HG02623 (cell line): ENCODE results near the gene GFPT2.
A peak's percentile ranks its signal among the peaks of the same experiment; 100 is the strongest.
"Not testable (repeated sequence)": the region's sequence is repeated elsewhere in the genome, so short reads cannot be mapped to it uniquely, and the experiment has no call there.

Source experiments
- ATAC-seq: cut with Tn5 transposase; IDR thresholded peaks from one replicate; pipeline ENCODE4 v1.9.1; 2021; ENCODE audit warnings: moderate library complexity; ENCODE audit not compliant: unreplicated experiment

Gene GFPT2

GRCh38 chr5:180311216-180311615, 41.9 kb downstream of the GFPT2 start:
- no peak for ATAC-seq

- no peak for ATAC-seq
Measured at GRCh38 chr5:180306796-180307195, 46.3 kb downstream of the GFPT2 start.

DNA sequence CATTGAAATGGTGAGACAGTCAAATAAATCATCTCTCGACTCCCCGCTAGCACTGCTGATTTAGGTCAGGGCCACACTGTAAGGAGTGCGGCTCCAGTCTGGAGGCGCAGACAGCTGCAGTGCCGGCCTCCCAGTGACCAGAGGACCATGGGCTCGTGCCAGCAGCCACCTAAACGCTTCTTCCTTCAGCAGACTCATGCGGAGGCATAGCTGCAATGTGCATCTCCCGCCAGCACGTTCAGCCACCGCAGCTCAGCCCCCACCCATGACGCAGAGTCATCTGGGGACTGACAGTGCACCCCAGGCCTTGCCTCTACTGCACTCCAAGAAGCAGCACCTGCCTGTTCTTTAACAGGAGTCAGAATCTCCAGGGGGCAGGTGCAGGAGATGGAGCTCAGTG, 47.7 kb downstream of the GFPT2 start:
- no peak for ATAC-seq

DNA sequence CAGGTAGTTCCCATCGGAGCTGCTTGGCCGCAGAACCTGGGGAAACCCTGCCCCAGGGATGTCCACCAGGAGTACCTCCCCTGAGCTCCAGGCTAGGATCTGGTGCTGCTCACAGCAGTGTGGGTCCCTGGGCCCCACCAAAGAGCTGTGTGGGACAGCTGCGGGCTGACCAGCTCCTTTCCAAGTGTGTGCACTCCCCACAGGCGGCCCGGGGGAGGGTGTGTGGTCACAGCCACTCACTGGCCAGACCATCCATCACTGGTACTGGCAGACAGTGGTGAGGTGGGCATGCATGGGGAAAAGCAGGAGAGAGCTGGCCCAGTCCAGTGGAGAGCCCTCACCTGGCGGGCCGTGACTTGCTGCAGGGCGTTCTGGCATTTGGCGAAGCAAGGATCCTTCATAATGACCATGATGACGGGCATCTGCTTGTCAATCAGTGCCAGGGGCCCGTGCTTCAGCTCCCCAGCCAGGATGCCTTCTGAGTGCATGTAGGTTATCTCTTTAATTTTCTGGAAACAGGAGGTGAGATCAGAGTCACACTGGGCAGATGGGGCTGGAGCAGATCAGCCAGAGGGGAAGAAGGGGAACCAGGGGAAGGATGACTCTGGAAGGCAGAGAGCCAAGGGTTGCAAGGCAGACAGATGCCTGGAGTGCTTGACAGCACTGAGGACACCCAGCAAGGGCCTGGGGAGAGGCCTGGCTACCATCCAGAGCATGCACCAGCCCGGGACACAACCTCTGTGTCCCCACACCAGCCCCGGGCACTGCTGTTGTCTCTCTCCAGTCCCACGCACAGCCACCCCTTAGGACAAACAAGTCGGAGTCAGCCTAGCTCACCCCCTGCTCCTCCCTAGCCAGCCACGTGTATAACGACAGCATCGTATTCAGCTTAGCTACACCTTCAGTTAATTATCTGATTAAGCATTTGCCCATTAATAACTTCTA, 48.4 kb downstream of the GFPT2 start:
- no peak for ATAC-seq

GRCh38 chr5:180304016-180304292, 49.2 kb downstream of the GFPT2 start:
- no peak for ATAC-seq

DNA sequence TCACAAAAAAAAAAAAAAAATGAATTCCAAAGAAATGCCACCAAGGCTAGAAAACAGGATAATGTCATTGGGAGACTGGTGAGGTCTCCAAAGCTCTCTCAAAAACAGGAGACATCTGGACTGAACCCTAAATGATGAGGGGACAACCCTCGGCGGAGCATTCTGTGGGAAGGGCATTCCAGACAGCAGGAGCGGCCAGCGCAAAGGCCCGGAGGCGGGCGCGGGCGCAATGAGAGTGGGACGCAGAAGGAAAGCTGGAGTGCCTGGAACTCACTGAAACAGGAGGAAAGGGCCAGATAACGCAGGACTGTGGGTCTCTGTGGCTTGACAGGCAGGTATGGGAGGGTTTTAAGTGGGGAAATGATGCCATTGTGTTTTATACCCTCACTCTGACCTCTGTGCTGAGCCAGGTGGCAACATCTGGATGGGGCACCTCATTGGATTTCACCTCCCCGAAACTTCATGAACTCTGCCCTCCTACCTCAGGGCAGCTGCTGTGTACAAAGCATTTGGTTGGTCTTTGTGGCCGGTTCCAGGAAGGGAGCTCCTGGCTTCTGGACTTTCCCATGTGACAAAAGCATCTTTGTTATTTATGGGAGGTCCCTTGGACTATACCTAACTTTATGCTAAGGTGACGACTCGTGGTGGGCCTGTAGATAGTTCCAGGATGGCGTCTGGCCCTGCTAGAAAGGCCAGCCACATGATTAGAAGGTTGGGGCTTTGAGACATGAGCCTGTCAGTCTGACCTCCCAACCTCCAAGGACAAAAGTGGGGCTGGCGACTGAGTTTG, 49.7 kb downstream of the GFPT2 start:
- ATAC-seq, result no peak

GRCh38 chr5:180302256-180302655, 50.9 kb downstream of the GFPT2 start:
- no peak for ATAC-seq

- ATAC-seq, result no peak
Measured at GRCh38 chr5:180301253-180301652, 51.9 kb downstream of the GFPT2 start.

DNA sequence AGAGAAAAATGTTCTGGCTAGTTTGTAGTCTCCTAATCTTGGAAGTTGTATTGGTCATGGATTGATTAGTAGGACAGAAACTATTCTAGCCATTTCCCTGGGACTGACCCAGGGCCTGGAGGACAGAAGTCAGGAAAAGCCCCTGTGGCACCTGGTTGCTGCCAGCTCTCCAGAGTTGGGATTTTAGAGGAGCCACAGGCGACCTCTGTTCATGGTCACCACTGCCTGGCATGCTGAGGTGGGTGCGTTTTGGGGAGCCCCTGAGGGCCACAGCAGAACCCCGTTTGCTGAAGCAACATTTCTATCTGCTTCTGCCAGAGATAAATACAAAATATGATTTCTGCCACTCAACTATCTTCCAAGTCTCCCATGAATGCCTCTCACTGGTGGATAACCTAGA, 53.6 kb downstream of the GFPT2 start:
- no peak for ATAC-seq

GRCh38 chr5:180299014-180299413, 54.1 kb downstream of the GFPT2 start:
- not testable (repeated sequence) for ATAC-seq

DNA sequence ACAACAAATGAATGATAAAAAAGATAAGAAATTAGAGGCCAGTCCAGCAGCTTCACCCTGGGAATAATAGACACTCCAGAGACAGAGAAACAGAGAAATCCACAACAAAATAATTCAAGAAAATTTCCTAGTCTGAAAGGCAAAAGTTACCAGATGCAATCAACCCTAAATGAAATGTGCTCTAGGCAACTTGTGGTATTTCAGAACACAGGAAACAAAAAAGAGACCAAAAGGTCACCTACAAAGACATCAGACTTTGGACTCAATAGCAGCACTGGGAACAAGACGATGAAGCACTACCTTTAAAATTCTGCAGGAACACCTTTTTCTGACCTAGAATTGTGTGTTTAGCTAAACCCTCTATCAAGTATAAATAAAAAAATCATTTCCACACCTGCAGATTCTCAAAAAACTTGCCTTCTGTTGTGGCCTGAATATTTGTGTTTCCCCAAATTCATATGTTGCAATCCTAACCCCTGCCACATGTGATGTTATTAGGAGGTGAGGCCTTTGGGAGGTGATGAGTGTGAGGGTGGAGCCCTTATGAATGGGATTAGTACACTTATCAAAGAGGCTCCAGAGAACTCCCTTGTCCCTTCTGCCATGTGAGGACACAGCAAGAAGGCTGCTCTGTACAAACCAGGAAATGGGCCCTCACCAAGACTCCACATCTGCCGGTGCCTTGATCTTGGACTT, 55.4 kb downstream of the GFPT2 start:
- ATAC-seq, result no peak

DNA sequence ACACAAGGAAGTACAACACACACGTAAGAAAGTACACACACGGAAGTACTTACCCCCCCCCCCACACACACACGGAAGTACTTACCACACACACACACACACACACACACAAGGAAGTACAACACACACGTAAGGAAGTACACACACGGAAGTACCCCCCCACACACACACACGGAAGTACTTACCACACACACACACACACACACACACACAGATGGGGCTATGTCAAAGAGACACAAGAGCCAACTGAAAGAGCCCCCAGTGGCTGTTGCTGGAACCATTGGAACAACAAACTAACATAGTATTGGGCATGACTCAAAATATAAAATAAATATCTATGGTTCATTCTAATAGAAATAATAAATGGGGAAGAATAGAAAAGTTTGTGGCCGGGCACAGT, 56.4 kb downstream of the GFPT2 start:
- ATAC-seq, result no peak

DNA sequence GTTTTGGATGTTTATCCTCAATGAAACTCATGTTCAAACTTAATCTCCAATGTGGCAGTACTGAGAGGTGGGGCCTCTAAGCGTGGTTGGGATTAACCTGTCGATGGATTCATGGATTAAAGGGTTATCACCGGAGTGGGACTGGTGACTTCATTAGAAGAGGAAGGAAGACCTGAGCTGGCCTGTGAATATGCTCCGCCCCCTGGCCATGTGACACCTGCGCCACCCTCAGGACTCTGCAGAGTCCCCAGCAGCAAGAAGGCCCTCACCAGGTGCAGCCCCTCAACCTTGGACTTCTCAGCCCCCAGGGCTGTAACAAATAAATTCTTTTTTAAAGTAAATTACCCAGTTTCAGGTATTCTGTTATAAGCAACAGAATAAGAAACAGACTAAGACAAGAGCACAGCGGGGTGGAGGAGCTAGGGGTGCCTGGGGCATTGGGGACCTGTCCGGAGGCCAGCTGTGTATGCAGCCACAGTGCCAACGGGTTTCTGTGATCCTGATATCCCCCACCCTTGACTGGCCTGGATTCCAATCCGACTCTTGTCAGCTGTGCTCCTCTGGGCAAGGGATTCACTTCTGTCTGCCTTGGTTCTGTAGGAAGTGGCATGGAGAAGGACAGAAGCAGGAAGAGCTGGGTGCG, 58.1 kb downstream of the GFPT2 start:
- ATAC-seq, result no peak

DNA sequence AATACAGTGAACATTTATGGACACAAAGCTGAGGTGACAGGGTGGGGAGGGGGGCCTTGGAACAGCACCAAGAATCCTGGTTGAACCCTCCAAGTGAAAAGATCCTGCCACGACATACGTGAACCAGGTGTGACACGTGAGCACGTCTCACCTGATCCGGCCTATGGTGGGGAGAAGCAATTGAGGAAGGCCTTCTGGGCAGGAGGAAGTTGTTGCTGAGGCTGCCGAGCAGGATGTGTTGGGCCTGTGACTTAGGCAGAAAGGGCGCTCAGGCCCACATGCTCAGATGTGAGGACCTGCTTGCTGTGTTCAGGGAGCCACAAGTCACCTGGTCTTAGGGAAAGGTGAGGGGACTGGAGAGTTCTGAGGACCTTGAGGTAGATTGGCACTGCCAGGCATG, 58.7 kb downstream of the GFPT2 start:
- no peak for ATAC-seq

- peak; percentile 81 for ATAC-seq
Measured at GRCh38 chr5:180291943-180292831, 60.9 kb downstream of the GFPT2 start, which contains the start of gene MAPK9. TSS of gene MAPK9 (minus strand) at chr5:180292083. CDS start at chr5:180280561, 11,522 bp downstream.

DNA sequence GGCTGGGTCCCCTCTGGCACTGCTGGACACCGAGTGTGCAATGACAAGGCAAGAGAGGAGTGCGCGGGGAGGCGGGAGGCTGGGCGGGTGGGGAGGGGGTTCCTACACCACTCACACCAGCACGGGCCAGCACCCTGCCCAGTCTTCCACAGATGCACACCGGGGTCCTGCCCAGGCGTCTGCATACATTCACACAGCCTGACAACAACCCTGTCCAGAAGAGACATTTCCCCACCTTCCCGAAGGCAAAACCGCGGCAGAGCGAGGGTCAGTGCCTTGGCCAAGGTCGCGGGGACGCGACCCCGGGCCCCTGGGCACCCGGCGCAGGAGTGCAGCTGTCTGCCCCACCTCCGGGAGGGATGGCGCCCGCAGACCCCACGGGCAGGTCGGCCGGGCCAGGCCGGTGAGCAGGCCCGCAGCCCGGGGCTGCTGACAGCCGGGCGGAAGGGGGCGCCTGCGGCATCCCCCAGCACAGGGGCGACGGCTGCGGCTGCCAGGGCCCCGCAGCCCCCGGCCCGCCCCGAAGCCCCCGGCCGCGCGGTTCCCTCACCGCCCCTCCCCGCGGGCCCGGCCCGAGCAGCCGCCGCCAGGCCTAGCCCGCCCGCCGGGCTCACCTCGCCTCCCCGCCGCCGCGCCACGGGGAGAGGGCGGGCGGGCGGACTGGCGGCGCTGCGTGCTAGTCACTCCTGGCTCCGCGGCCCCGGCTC, 61.7 kb downstream of the GFPT2 start:
- peak; percentile 26 for ATAC-seq

DNA sequence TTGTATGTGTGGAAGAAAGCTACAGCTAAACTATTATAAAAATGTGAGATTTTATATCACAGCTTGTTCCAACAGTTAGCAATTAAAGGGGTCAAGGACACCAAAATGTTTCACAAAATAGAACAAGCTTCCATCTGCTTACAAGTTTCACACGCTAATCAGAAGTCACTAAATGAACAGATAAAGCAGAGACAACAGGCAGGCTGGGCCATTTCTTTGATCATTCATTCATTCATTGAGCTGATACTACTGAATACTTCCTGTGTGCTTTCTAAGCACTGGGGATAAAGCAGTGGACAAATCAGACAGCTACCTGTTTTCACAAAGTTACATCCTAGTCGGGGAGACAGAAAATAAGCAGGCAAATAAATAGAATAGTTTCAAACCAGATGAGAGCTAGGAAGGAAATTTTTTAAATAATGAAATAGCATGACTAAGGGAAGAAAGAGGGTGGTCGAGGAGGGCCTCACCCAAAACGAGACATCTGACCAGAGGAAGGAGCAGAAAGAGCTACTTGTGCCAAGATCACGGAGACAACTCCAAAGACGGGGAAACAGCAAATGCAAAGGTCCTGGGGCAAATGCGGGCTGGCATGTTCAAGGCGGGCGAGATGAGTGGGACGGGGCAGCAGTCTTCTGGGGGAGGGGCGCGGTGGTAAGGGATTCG, 62.4 kb downstream of the GFPT2 start:
- ATAC-seq, result no peak

- no peak for ATAC-seq
Measured at GRCh38 chr5:180289966-180290365, 63.2 kb downstream of the GFPT2 start.

DNA sequence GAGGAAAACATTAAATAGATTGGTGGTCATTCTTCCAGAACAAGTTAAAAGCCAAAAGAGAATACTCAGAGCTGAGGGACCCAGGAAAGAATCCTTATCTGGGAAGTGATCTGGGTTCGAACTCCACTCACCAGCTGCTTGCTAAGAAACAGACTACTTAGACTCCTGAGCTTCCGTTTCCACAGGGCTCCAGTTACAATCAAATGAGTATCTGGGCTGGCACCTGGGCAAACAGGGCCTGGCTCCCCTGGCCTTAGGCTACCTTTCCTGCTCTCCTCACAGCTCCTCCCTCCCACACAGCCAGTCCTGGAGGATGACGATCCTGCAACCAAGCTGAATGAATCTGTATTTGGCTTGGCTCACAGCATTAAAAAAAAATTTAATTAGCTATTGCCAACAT, 63.7 kb downstream of the GFPT2 start:
- no peak for ATAC-seq
